Activated CD4-positive, CD25-positive, alpha-beta regulatory T cell treated with anti-CD3 and anti-CD28 coated beads, Interleukin-2, amount 50 U/mL, for 16 hours (primary cell): ENCODE data around the gene PGBD2.
"Not testable (repeated sequence)": the region's sequence is repeated elsewhere in the genome, so short reads cannot be mapped to it uniquely, and the experiment has no call there.

Experiments
- DNase-seq: peaks from one replicate; pipeline ENCODE4 v3.0.0-alpha.2; 2020; ENCODE audit warnings: low read depth, low spot score

PGBD2 gene

DNA sequence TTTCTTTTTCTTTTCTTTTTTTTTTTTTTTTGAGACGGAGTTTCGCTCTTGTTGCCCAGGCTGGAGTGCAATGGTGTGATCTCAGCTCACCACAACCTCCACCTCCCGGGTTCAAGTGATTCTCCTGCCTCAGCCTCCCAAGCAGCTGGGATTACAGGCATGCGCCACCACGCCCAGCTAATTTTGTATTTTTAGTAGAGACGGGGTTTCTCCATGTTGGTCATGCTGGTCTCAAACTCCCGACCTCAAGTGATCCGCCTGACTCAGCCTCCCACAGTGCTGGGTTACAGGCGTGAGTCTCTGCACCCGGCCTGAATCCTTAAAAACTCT, 16.2 kb upstream of the PGBD2 start:
- not testable (repeated sequence) for DNase-seq

DNA sequence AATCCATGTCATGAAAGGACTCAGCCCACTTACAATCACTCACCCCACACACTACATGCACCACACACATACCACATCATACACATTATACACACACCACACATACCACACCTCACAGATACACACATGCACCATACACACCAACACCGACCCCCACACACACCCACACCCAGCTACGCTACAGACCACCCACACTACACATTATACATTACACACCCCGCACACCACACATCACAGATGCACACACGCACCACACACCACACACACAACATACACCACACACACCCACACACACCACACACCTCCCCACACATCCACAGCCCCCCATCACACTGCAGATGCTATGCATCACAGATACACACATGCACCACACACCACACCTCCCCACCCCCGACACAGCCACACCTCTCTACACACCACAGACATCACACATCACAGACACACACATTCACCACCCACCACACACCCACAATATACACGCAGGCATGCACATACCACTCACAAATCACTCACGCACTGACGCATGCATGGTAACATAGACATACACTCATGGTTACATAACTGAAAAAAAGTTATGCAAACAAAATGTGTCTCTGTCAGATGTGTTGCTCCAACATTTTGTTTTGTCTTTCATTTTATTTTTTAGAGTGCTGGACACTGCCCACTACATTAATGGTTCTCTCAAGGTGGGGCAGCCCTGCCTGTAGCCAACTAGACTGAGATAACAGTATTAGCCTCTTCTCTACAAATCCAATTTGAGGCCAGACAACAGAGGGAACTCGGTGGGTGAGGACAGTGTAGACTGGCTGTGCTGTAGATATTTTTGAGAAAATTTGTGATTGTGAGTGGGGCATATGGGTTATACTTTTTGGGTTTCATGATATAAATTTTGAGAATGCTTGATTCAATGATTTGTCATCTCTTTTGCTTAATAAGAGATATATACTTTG, 15.2 kb upstream of the PGBD2 start:
- no peak for DNase-seq

DNA sequence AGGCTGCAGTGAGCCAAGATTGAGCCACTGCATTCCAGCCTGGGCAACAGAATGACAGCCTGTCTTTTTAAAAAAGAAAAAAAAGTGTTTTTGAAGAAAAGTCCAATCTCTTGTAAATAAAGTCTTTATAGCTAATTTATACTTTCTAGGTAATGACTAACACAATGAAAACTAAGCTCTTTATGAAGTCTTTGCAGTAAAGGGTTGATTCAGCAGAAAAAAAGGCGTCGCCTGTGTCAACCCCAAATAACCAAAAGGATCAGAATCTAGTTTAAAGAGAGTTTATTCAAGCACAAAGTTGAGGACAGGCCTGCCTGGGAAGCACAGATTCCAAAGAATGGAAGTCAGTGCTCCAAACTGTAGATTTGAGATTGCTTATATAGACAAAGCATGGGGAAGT, 14.3 kb upstream of the PGBD2 start:
- DNase-seq = no peak

DNA sequence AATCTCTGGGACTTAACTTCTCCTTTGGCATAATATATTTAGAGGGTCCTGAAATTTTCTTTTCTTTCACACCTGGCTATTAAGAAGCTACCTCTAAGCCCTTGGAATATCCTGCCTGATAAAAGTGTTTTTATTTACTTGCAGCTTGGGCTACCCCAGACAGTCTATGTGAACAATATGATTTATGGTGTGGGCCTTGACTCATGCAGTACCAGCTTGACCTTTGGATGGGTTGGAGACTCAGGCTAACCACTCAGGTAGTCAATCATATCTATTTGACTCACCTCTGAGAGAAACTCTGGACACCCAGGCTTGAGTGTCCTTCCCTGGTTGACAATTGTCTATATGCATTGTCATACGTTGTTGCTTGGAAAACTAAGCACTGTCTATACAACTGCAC, 13.4 kb upstream of the PGBD2 start:
- no peak for DNase-seq

DNA sequence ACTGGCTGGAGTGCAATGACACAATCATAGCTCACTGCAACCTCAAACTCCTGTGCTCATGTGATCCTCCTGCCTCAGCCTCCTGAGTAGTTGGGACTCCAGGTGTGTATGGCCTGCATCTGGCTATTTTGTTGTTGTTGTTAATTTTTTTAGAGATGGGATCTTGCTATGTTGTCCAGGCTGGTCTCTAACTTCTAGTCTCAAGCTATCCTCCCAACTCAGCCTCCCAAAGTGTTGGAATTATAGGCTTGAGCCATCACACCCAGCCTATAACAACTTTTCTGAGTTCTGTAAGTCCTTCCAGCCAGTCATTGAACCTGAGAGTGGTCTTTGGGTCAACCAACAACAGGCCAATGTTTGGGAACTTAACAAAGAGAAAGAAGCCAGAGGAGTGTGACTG, 11.2 kb upstream of the PGBD2 start:
- DNase-seq = no peak

DNA sequence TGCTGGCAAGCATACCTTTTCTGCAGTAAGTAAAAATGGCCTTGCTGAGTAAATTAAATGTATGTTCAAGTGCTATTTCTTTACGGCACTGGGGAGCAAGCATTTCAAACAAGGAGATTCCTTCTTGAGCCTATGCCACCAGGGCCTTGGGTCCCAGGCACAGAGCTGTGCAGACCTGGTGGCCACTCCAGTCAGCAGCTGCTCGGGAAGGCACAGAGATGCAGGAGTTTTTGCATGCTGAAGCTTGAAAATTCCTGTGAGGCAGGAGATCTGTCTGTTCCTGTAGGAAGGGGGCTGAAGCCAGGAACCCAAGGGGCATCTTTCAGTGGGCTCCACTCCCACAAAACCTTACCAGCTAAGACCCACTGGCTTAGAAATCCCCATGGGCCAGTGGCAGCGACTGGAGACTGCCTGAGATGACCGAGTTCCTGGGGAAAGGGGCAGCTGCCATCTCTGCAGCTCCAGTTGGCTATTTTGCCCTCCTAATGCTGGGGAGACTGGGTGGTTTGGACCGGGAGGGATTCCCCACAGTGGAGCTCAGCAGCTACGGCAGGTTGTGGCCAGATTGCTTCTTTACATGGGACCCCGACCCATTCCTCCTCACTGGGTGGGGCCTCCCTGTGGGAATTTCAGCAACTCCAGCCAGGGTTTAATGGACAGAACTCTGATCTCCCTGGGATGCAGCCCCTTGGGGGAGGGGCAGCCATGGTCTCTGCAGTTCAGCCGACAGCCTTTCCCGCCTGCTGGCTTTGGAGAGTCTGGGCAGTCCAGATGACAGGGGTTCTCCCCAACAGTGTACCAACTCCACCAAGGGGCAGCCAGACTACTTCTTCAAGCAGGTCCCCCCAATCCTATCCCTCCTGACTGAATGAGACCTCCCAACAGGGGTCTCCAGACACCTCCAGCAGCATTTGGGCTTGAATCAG, 8.4 kb upstream of the PGBD2 start:
- no peak for DNase-seq

DNA sequence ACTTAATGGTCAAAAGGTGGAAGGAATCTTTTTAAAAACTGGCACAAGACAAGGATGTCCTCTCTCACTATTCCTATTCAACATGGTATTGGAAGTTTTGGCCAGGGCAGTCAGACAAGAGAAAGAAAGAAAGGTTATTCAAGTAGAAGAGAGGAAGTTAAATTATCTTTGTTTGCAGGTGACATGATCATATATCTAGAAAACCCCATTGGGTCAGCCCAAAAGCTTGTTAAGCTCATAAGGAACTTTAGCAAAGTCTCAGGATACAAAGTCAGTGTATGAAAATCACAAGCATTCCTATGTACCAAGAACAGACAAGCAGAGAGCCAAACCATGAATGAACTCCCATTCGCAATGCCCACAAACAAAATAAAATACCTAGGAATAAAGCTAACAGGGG, 5.4 kb upstream of the PGBD2 start:
- no peak for DNase-seq

DNA sequence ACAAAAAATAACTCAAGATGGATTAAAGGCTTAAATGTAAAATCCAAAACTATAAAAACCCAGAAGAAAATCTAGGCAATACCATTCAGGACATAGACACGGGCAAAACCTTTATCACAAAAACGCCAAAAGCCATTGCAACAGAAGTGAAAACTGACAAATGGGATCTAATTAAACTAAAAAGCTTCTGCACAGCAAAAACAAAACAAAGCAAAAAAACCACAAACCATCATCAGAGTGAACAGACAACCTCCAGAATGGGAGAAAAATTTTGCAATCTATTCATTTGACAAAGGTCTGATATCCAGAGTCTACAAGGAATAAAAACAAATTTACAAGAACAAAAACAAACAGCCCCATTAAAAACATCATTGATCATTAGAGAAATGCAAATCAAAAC, 4.5 kb upstream of the PGBD2 start:
- DNase-seq = no peak

DNA sequence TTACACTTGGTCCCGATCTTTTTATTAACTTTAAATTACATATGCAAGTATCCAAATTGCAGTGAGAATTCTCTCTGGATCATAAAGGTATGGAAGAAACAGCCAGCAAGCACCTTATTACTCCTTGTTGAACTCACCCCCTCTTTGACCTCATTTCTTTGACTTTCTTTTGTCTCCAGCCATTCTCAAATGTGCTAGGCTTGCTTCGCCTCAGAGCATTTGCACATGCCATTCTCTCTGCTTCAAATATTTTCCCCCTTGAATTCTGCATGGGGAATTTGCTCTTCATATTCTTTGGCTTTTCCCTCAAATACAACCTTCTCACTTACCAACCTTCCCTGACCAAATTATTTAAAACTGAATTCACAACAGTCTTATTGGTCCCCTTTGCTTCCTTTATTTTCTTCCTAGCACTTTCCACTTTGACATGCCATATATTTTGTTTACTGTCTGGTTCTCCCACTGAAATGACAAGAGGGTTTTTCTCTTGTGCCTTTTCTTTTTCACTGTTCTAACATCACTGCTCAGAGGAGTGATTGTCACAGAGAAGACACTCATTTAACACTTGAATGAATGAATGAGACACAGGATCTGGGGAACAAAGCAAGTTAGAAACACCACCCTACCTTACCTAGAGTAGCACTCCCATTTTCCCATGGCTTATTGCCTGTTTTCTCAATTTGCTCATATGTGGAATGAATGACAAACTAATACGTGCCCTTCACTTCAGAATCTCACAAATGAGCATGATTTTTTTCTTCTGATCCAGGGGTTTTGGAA, 1.4 kb upstream of the PGBD2 start:
- DNase-seq = no peak

DNA sequence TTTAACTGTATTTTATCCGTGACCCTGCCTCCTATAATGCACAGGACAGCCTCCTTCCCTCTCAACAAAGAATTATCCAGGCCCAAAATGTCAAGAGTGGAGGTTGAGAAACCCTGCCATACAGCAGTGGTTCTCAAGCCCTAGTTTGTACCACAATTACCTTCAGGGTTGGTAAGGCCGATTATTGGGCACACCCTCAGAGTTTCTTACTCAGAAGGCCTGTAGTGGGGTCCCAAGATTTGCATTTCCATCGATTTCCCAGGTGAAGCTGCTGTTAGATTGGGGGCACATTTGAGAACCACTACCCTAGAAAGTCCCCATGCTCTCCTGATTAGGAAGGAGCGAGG, 400 bp upstream of the PGBD2 start:
- no peak for DNase-seq

DNA sequence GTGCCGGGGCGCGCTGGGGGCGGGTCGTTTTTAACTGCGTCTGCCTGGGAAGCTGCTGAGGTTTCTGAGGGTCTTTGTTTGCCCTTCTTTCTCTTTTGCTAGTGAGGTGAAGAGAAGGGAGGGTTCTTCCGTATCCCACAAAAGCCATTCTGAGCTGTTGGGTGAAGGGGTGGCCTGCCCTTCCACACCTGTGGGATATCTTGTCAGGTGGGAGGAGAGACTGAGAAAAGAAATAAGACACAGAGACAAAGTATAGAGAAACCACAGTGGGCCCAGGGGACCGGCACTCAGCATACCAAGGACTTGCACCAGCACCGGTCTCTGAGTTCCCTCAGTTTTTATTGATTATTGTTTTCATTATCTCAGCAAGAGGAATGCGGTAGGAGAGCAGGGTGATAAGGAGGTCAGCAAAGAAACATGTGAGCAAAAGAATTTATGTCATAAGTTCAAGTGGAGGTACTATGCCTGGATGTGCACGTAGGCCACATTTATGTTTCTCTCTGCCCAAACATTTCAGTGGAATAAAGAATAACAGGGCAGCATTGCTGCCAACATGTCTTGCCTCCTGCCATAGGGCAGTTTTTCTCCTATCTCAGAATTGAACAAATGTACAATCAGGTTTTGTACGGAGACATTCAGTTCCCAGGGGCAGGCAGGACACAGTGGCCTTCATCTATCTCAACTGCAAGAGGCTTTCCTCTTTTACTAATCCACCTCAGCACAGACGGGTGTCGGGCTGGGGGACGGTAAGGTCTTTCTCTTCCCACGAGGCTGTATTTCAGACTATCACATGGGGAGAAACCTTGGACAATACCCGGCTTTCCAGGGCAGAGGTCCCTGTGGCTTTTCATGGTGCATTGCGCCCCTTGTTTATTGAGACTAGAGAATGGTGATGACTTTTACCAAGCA, 972 bp downstream of the PGBD2 start:
- no peak for DNase-seq

DNA sequence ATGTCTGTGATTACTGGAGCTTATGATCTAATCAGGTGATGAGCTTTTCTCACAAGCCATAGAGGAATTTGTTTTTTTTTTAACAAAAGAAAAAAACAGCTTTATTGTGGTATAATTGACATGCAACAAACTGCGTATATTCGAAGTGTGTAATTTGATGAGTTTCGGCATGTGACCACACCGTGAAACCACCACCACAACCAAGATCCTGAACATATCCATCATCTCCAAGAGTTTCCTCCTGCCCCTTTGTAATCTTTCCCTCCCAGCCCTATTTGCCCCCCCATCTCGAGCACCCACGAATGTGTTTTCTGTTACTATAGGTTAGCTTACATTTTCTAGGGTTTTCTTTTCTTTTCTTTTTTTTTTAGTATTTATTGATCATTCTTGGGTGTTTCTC, 4.7 kb downstream of the PGBD2 start:
- no peak for DNase-seq

DNA sequence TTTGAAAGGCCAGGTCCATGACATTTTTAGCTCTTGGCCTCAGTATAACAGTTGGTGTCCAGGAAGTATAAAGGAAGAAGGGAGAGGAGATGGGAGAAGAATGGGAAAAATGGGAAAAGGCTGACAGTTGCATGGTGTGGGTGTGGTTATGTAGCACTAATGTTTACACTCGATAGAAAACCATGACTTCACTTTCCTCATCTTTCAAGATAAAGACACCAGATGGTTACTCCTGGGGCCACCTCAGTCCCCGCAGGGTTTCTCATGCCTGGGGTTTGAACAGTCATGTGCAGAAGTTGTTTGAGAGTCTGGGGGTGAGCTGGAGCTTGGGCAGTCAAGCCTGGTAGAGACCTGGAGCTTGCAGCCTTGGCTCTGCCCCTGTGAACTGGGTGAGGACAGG, 7.9 kb downstream of the PGBD2 start:
- no peak for DNase-seq

DNA sequence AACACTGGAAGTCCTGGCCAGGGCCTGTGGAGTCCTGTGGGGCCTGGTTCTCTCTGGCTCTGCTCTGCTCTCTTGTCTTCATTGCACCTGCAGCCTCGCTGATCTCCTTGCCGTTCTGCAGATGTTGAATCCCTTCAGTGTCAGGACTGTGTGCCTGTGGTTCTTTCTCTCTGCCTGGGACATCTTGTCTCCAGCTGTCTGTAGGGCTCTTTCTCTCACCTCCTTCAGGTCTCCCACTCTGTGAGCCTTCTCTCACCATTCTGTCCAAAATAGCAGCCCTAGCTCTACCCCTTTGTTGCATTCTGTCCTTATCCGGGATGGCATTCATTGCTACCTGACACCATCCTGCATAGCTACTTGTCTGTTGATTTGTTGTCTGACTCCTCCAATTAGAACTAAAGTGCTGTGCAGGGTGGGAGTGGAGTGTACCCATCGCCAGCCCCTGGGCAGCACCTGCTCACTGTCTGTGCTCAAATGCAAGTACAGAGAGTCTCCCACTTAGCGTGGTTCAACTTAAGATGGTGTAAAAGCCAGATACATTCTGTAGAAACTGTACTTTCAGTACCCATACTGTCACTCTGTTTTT, 8.9 kb downstream of the PGBD2 start:
- no peak for DNase-seq

DNA sequence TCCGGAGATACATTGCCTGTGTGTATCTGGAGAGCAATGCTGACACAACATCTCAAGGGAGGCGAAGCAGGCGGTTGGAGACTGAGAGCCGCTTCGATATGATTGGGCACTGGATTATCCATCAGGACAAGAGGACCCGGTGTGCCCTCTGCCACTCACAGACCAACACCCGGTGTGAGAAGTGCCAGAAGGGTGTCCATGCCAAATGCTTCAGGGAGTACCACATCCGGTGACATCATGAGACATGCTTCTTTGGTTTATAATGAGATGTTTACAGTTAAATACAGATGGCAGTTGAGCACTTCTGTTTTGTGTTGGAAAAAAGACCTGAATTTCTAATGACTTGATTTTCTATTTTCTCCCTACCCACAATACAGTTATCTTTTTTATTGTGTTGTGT, 12.1 kb downstream of the PGBD2 start:
- no peak for DNase-seq

DNA sequence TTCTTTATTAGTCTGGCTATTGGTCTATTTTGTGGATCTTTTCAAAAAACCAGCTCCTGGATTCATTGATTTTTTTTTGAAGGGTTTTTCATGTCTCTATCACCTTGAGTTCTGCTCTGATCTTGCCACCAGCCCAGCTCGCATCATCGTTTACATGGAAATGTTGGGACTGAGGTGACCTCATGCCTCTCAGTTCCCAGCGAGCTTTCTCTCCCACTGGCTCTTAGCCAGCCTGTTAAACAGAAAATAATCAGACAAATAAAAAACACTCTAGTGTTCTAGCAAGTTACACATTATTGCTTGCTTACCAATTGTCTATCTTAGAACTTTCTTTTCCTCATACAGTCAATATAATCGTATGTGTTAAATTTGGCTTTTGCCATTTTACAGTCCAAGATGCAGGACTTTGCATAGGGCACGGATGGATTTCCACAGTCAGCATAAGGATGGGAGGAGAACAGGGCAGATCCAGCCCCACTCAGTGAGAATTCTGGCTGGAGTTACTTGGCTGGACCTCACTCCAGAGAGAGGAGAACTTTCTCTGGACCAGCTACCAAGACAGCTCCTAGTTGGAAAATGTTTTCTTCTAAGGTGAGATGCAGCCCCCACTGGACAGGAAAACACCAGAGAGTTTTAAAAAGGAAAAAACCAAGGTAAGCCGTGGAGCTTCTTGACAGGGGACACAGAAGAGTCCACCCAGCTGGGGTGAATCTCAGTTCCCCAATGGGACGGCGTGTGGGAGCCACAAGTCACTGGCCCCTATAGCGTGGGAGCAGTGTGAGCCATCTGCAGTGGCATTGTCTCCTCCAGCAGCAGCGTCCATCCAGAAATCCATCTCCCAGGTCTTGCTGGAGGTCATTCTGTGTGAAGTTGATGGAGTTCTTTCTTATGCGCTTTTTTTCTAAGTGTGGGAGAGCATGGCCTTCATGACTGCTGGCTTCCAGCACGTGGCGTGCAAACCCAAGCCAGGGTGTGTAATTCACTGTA, 17.6 kb downstream of the PGBD2 start:
- no peak for DNase-seq

DNA sequence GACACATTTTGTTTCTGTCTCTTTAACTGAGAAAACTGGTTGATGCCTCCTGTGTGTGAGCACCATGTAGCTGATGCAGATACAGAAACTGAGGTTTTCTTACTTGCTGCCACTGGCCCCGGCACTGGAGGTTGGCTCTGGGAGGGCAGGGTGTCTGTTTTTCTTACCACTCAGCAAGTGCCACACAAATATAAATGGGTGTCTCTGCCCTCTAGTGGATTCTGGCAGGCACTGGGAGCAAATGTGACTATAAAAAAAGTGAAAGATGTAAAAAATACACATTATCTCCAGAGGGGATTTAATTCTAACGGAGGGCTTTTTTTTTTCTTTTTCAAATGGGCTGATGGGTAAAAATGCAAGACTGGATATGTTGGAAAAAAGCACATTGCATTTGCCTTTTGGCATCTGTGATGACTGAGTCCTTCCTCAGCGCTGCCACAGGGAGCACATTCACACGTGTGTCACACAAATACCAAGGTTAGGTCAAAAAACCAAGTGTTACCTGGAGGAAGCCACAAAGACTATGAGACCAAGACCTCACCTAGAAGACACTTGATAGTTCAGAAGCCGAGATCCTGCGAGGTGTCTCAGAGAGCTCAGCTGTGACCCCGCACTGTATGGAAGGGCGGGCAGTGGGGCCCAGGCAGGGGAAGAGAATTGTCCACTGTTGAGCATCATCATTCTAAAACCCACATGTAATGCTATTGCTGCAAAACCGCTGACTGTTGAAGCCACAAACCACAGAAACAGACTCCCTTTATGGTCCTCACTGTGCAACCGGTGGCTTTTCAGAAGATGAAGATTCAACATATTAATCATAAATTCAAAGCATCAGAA, 18.9 kb downstream of the PGBD2 start:
- no peak for DNase-seq

DNA sequence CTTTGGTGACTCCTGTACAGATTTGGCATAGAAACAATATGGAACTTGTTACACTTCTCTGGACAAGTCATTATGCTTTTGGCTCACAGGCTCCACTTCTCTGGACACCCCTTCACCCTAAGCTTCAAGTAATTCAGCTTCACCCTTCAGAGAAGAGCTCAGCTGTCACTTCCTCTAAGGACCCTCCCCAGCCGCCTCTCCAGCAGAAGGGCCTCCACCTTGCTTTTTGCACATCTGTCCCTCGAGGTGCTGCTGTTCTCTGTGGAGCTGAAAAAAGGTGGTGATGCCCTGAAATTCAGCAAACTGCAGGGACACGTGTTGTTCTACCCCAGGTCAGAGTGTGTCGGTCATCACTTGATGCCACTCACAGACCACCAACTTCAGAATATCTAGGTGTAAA, 19.8 kb downstream of the PGBD2 start:
- not testable (repeated sequence) for DNase-seq
